Vagina (tissue), 2 donors: ENCODE data around the gene GRIN1.

Experiments used
- POLR2A ChIP-seq, 2 donors: fragments of 450-650 bp; IDR thresholded peaks; one replicate each; pipeline ENCODE4 v1.6.1; 2017; ENCODE audit warnings: antibody characterized with exemption in 2 of 2, mild to moderate bottlenecking in 2 of 2, moderate library complexity in 2 of 2
- POLR2AphosphoS5 ChIP-seq, 2 donors: sonication (generic); formaldehyde crosslinking; IDR thresholded peaks; one replicate each; pipeline ENCODE4 v1.9.0; 2017; ENCODE audit warnings: antibody characterized with exemption in 2 of 2, mild to moderate bottlenecking in 2 of 2, low read depth in 1 of 2; ENCODE audit not compliant: insufficient read depth in 1 of 2
- TF ChIP-seq, protein P1 (sequence below), 3 experiments: fragments of 450-650 bp in 2 of 3; fragments of 200-600 bp in 1 of 3; sonication (generic) in 1 of 3; IDR thresholded peaks; one replicate each; pipeline ENCODE4 v1.5.1; 2017 to 2019; ENCODE audit warnings: antibody characterized with exemption in 3 of 3, mild to moderate bottlenecking in 2 of 3, moderate library complexity in 2 of 3

- TF ChIP-seq POLR2A (IDR thresholded peaks at IDR 0.05) (no peak), POLR2AphosphoS5 (IDR thresholded peaks at IDR 0.05; ENCODE audit: insufficient read depth in 1 of 2, low read depth in 1 of 2) (no peak)
- TF ChIP-seq, protein P1, sequence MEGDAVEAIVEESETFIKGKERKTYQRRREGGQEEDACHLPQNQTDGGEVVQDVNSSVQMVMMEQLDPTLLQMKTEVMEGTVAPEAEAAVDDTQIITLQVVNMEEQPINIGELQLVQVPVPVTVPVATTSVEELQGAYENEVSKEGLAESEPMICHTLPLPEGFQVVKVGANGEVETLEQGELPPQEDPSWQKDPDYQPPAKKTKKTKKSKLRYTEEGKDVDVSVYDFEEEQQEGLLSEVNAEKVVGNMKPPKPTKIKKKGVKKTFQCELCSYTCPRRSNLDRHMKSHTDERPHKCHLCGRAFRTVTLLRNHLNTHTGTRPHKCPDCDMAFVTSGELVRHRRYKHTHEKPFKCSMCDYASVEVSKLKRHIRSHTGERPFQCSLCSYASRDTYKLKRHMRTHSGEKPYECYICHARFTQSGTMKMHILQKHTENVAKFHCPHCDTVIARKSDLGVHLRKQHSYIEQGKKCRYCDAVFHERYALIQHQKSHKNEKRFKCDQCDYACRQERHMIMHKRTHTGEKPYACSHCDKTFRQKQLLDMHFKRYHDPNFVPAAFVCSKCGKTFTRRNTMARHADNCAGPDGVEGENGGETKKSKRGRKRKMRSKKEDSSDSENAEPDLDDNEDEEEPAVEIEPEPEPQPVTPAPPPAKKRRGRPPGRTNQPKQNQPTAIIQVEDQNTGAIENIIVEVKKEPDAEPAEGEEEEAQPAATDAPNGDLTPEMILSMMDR (IDR thresholded peaks at IDR 0.05): no peak
These were observed 11.9 kb downstream of the GRIN1 start for GRCh38 chr9:137150617-137151457.
